ENCODE measurements around the gene RPS6KA2.

RPS6KA2 gene

GRCh38 chr6:166554316-166554715 is 72.7 kb downstream of the RPS6KA2 start:
- H3K9ac ChIP-seq (ENCODE audit: insufficient read length), result no peak overlapping the region
- H3K4me3 ChIP-seq, result no peak overlapping the region
- DNase-seq (ENCODE audit: low read depth, low spot score), result no peak
- H3K27ac ChIP-seq, result no peak overlapping the region
- no peaks in the 10 kb centered on the region for H3K9me3 ChIP-seq (ENCODE audit: low read depth, low read length)
- H3K36me3 ChIP-seq (ENCODE audit: insufficient read depth, low read length), result no peaks in the 10 kb centered on the region
- no peak for TF ChIP-seq POLR2AphosphoS5 (IDR thresholded peaks at IDR 0.05; ENCODE audit: borderline replicate concordance, low read depth, low read length)
- no peak for TF ChIP-seq EZH2 (IDR thresholded peaks at IDR 0.05)
- no peak for TF ChIP-seq FOXP2 (optimal IDR thresholded peaks at IDR 0.05; ENCODE audit: control extremely low read depth, extremely low read length, insufficient read depth)

GRCh38 chr6:166553563-166554271 is 73.3 kb downstream of the RPS6KA2 start:
- Histone ChIP-seq H3K4me3 (no peak overlapping the region), H3K9me3 (ENCODE audit: low read depth, low read length) (no peaks in the 10 kb centered on the region), H3K36me3 (ENCODE audit: insufficient read depth, low read length) (no peaks in the 10 kb centered on the region), H3K27ac (no peak overlapping the region), H3K9ac (ENCODE audit: insufficient read length) (no peak overlapping the region)
- DNase-seq (ENCODE audit: low read depth, low spot score), result no peak
- no peak for TF ChIP-seq EZH2 (IDR thresholded peaks at IDR 0.05)
- TF ChIP-seq FOXP2 (optimal IDR thresholded peaks at IDR 0.05; ENCODE audit: control extremely low read depth, extremely low read length, insufficient read depth), result no peak
- TF ChIP-seq POLR2AphosphoS5 (IDR thresholded peaks at IDR 0.05; ENCODE audit: borderline replicate concordance, low read depth, low read length), result no peak

- DNase-seq (ENCODE audit: low read depth, low spot score), result no peak
- TF ChIP-seq POLR2AphosphoS5 (IDR thresholded peaks at IDR 0.05; ENCODE audit: borderline replicate concordance, low read depth, low read length) (no peak), FOXP2 (optimal IDR thresholded peaks at IDR 0.05; ENCODE audit: control extremely low read depth, extremely low read length, insufficient read depth) (no peak), EZH2 (IDR thresholded peaks at IDR 0.05) (no peak)
- H3K9me3 ChIP-seq (ENCODE audit: low read depth, low read length), result no peaks in the 10 kb centered on the region
- no peaks in the 10 kb centered on the region for H3K36me3 ChIP-seq (ENCODE audit: insufficient read depth, low read length)
- no peak overlapping the region for H3K9ac ChIP-seq (ENCODE audit: insufficient read length)
- H3K4me3 ChIP-seq, result no peak overlapping the region
- no peak overlapping the region for H3K27ac ChIP-seq
Observed at GRCh38 chr6:166552600-166552999, 74.5 kb downstream of the RPS6KA2 start.

- TF ChIP-seq POLR2AphosphoS5 (IDR thresholded peaks at IDR 0.05; ENCODE audit: borderline replicate concordance, low read depth, low read length) (no peak), EZH2 (IDR thresholded peaks at IDR 0.05) (no peak), FOXP2 (optimal IDR thresholded peaks at IDR 0.05; ENCODE audit: control extremely low read depth, extremely low read length, insufficient read depth) (no peak)
- DNase-seq (ENCODE audit: low read depth, low spot score), result no peak
- Histone ChIP-seq H3K4me3 (no peak overlapping the region), H3K9ac (ENCODE audit: insufficient read length) (no peak overlapping the region), H3K36me3 (ENCODE audit: insufficient read depth, low read length) (no peaks in the 10 kb centered on the region), H3K27ac (no peak overlapping the region), H3K9me3 (ENCODE audit: low read depth, low read length) (no peaks in the 10 kb centered on the region)
Observed at GRCh38 chr6:166551754-166552495, 75.1 kb downstream of the RPS6KA2 start.

GRCh38 chr6:166546653-166547052 is 80.4 kb downstream of the RPS6KA2 start:
- Histone ChIP-seq H3K4me3 (no peak overlapping the region), H3K9me3 (ENCODE audit: low read depth, low read length) (no peaks in the 10 kb centered on the region), H3K36me3 (ENCODE audit: insufficient read depth, low read length) (no peaks in the 10 kb centered on the region), H3K9ac (ENCODE audit: insufficient read length) (no peak overlapping the region), H3K27ac (no peak overlapping the region)
- no peak for DNase-seq (ENCODE audit: low read depth, low spot score)
- TF ChIP-seq FOXP2 (optimal IDR thresholded peaks at IDR 0.05; ENCODE audit: control extremely low read depth, extremely low read length, insufficient read depth), result no peak
- TF ChIP-seq EZH2 (IDR thresholded peaks at IDR 0.05), result no peak
- no peak for TF ChIP-seq POLR2AphosphoS5 (IDR thresholded peaks at IDR 0.05; ENCODE audit: borderline replicate concordance, low read depth, low read length)

GRCh38 chr6:166545156-166546034 is 81.7 kb downstream of the RPS6KA2 start:
- TF ChIP-seq FOXP2 (optimal IDR thresholded peaks at IDR 0.05; ENCODE audit: control extremely low read depth, extremely low read length, insufficient read depth) (no peak), EZH2 (IDR thresholded peaks at IDR 0.05) (no peak), POLR2AphosphoS5 (IDR thresholded peaks at IDR 0.05; ENCODE audit: borderline replicate concordance, low read depth, low read length) (no peak)
- Histone ChIP-seq H3K9ac (ENCODE audit: insufficient read length) (no peak overlapping the region), H3K27ac (no peak overlapping the region), H3K4me3 (no peak overlapping the region), H3K9me3 (ENCODE audit: low read depth, low read length) (no peaks in the 10 kb centered on the region), H3K36me3 (ENCODE audit: insufficient read depth, low read length) (no peaks in the 10 kb centered on the region)
- no peak for DNase-seq (ENCODE audit: low read depth, low spot score)

- TF ChIP-seq POLR2AphosphoS5 (IDR thresholded peaks at IDR 0.05; ENCODE audit: borderline replicate concordance, low read depth, low read length), result no peak
- H3K9me3 ChIP-seq (ENCODE audit: low read depth, low read length), result no peaks in the 10 kb centered on the region
- no peak overlapping the region for H3K27ac ChIP-seq
- H3K9ac ChIP-seq (ENCODE audit: insufficient read length), result no peak overlapping the region
- H3K36me3 ChIP-seq (ENCODE audit: insufficient read depth, low read length), result no peaks in the 10 kb centered on the region
- no peak overlapping the region for H3K4me3 ChIP-seq
- DNase-seq (ENCODE audit: low read depth, low spot score), result no peak
Observed at GRCh38 chr6:166544296-166544605, 82.8 kb downstream of the RPS6KA2 start.

- Histone ChIP-seq H3K36me3 (ENCODE audit: insufficient read depth, low read length) (no peaks in the 10 kb centered on the region), H3K27ac (no peak overlapping the region), H3K4me3 (no peak overlapping the region), H3K9me3 (ENCODE audit: low read depth, low read length) (no peaks in the 10 kb centered on the region), H3K9ac (ENCODE audit: insufficient read length) (no peak overlapping the region)
- no peak for TF ChIP-seq FOXP2 (optimal IDR thresholded peaks at IDR 0.05; ENCODE audit: control extremely low read depth, extremely low read length, insufficient read depth)
- TF ChIP-seq EZH2 (IDR thresholded peaks at IDR 0.05), result no peak
- TF ChIP-seq POLR2AphosphoS5 (IDR thresholded peaks at IDR 0.05; ENCODE audit: borderline replicate concordance, low read depth, low read length), result no peak
- DNase-seq (ENCODE audit: low read depth, low spot score), result no peak
Observed at GRCh38 chr6:166543603-166544295, 83.3 kb downstream of the RPS6KA2 start.

Measured in SK-N-MC (cell line).